Measurements from ENCODE around the gene GLCCI1.

DNA sequence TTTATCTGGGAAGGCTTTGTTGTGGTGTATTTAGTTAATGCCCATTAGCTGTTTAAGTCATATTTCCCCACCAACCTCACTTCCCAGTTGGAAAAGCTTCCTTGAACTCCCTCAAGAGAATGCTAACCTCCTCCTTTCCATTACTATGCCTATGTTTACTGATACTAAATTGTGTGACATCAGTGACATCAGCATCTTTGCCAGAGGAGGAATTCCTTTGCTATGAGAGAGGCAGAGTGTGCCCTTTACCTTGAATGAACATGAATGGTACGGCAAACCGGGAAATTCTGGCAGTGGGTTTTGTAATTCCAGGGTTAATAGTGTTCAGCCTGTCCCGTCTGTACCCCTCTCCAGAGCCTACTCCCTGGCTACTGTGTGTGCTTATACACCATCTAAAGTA is 22.1 kb upstream of the GLCCI1 start:
- TF ChIP-seq YY1 (IDR thresholded peaks at IDR 0.05; ENCODE audit: insufficient read depth, insufficient read length) (no peak), ZNF274 (IDR thresholded peaks at IDR 0.05; ENCODE audit: low read depth, low read length) (no peak)

Data from NT2/D1 (cell line).